GM12878 (cell line): ENCODE measurements around the gene PLD3. TPM values are rescaled to one million over a fixed set of nuclear protein-coding genes. Genes with fewer than 3 reads are reported as not detected.

ENCODE experiments used
- ATAC-seq: fragments of 200-7000 bp; cut with Tn5 transposase; 3 replicates; pipeline ENCODE4 v1.9.1; 2020; ENCODE audit warnings: mild to moderate bottlenecking, moderate library complexity
- BruUV-seq: library from RNA; stranded (reverse); fragments of 400-500 nt; replicated peaks from 2 replicates; lab custom pipeline; 2021; lab: Mats Ljungman, UMichigan
- CTCF ChIA-PET: fragments of 300-600 bp; sonication (Branson Sonifier 250); formaldehyde crosslinking; extraction: SDS; loops from one replicate; lab custom pipeline; 2021; ENCODE audit warnings: inconsistent platforms; lab: Yijun Ruan, JAX
- POLR2A ChIA-PET: fragments of 350-600 bp; formaldehyde crosslinking; extraction: SDS; loops from one replicate; lab custom pipeline; 2021; ENCODE audit warnings: inconsistent platforms; lab: Charles Lee
- RAD21 ChIA-PET: fragments of 300-600 bp; sonication (Branson Sonifier 250); formaldehyde crosslinking; loops from one replicate; lab custom pipeline; 2023; ENCODE audit warnings: antibody characterized with exemption; ENCODE audit not compliant: unreplicated experiment; lab: Charles Lee
- SMC1A ChIA-PET: fragments of 300-600 bp; sonication (Branson Sonifier 250); formaldehyde crosslinking; loops from one replicate; lab custom pipeline; 2023; ENCODE audit not compliant: unreplicated experiment, uncharacterized antibody; lab: Charles Lee
- DNase-seq: peaks from one replicate; pipeline ENCODE4 v3.0.0-alpha.2; 2011; ENCODE audit warnings: low read depth, low spot score
- FAIRE-seq: peaks from 3 replicates; lab custom pipeline; 2011; peaks lifted over from hg19 to GRCh38; lab: Jason Lieb, UNC
- H2AFZ ChIP-seq: 2 replicates; pipeline ENCODE4 v1.6.0; 2011; ENCODE audit warnings: low read depth, low read length, control low read depth; ENCODE audit not compliant: control insufficient read depth
- H3K27ac ChIP-seq: 2 replicates; pipeline ENCODE4 v1.5.1; 2011; ENCODE audit warnings: control low read depth; ENCODE audit not compliant: control insufficient read depth, insufficient read depth
- H3K27me3 ChIP-seq, 2 experiments: replicated peaks in 1 of 2; 2 replicates each; pipeline versions ENCODE4 v1.6.0 to v1.6.1; 2011; ENCODE audit warnings: low read length in 1 of 2; ENCODE audit not compliant: control insufficient read depth in 2 of 2, insufficient read depth in 2 of 2
- H3K36me3 ChIP-seq, 2 experiments: 2 replicates each; pipeline ENCODE4 v1.5.1; 2011; ENCODE audit warnings: low read length in 1 of 2; ENCODE audit not compliant: control insufficient read depth in 2 of 2, insufficient read depth in 2 of 2
- H3K4me1 ChIP-seq: 2 replicates; pipeline ENCODE4 v1.6.1; 2011; ENCODE audit warnings: mild to moderate bottlenecking, low read length, moderate library complexity, mixed read lengths; ENCODE audit not compliant: control insufficient read depth, insufficient read depth
- H3K4me2 ChIP-seq: 2 replicates; pipeline ENCODE4 v1.6.0; 2011; ENCODE audit warnings: control low read depth; ENCODE audit not compliant: control insufficient read depth, insufficient read depth
- H3K4me3 ChIP-seq: fragments of 200-600 bp; sonication (generic); 2 replicates; pipeline ENCODE4 v1.5.1; 2016
- H3K79me2 ChIP-seq: 2 replicates; pipeline ENCODE4 v1.6.0; 2011; ENCODE audit warnings: low read length; ENCODE audit not compliant: control insufficient read depth, insufficient read depth
- H3K9ac ChIP-seq: 2 replicates; pipeline ENCODE4 v1.8.0; 2011; ENCODE audit warnings: low read length, control low read depth, mixed read lengths; ENCODE audit not compliant: control insufficient read depth, insufficient read depth
- H3K9me3 ChIP-seq: replicated peaks from 3 replicates; pipeline ENCODE4 v1.5.1; 2011; ENCODE audit warnings: mild to moderate bottlenecking, low read length; ENCODE audit not compliant: control insufficient read depth, insufficient read depth
- H4K20me1 ChIP-seq: 2 replicates; pipeline ENCODE4 v1.6.0; 2011; ENCODE audit not compliant: control insufficient read depth, insufficient read depth
- ATF7 ChIP-seq: fragments of 450-650 bp; IDR thresholded peaks from 2 replicates; pipeline ENCODE4 v1.6.1; 2016; ENCODE audit warnings: low read depth, mild to moderate bottlenecking
- BCLAF1 ChIP-seq: fragments of 450-650 bp; IDR thresholded peaks from 2 replicates; pipeline ENCODE4 v1.6.1; 2017; ENCODE audit warnings: antibody characterized with exemption, mild to moderate bottlenecking, moderate library complexity
- EED ChIP-seq: sonication (generic); IDR thresholded peaks from 2 replicates; pipeline ENCODE4 v1.6.1; 2016; ENCODE audit warnings: antibody characterized with exemption, low read depth
- IKZF1 ChIP-seq: fragments of 450-650 bp; conservative IDR thresholded peaks from 2 replicates; pipeline ENCODE4 v1.6.1; 2017; ENCODE audit warnings: antibody characterized with exemption, mild to moderate bottlenecking
- KDM1A ChIP-seq: fragments of 200-600 bp; sonication (generic); IDR thresholded peaks from 2 replicates; pipeline ENCODE4 v1.6.1; 2016; ENCODE audit warnings: borderline replicate concordance
- NR2F1 ChIP-seq: fragments of 450-650 bp; conservative IDR thresholded peaks from 2 replicates; pipeline ENCODE4 v1.6.1; 2017; ENCODE audit warnings: mild to moderate bottlenecking
- POLR2A ChIP-seq: IDR thresholded peaks from 2 replicates; pipeline ENCODE4 v1.6.1; 2011; ENCODE audit warnings: low read depth, mild to moderate bottlenecking, low read length
- POU2F2 ChIP-seq: IDR thresholded peaks from 3 replicates; pipeline ENCODE4 v1.6.1; 2011; ENCODE audit warnings: low read depth, mild to moderate bottlenecking, low read length, borderline replicate concordance
- USF1 ChIP-seq: IDR thresholded peaks from 2 replicates; pipeline ENCODE4 v1.6.1; 2011; ENCODE audit warnings: borderline replicate concordance, low read depth, mild to moderate bottlenecking, moderate library complexity, mixed read lengths, low read length; ENCODE audit not compliant: insufficient read depth; ENCODE audit errors: extremely low read length
- WGBS: methylation state at CpG from one replicate; pipeline ENCODE4 v1.1.6; 2016; ENCODE audit warnings: low lambda C conversion rate; ENCODE audit not compliant: insufficient replicate concordance, insufficient coverage; ENCODE audit errors: missing lambda C conversion rate; 5-methylcytosine and 5-hydroxymethylcytosine counted together
- in situ Hi-C: fragments of 300-500 bp; cut with MboI; formaldehyde crosslinking; loops from 9 replicates; pipeline ENCODE4 v1.14.3; 2018; ENCODE audit warnings: mixed read lengths
- intact Hi-C: fragments of 100-400 bp; cut with micrococcal nuclease; formaldehyde crosslinking; loops from one replicate; pipeline ENCODE4 v1.14.2; 2022; ENCODE audit not compliant: unreplicated experiment
- polyA plus RNA-seq, 11 experiments: library from polyadenylated mRNA; depleted of rRNA in 4 of 11; unstranded in 6 of 11; stranded (reverse) in 5 of 11; fragments of >200 nt; fragmentation: Nextera tagmentation in 4 of 11; fragmentation: Illumina TruSeq in 1 of 11; extraction: Ambion mirVana in 4 of 11; extraction: Trizol in 1 of 11; gene quantifications; 1 replicate in 1 of 11; 2 replicates in 10 of 11; pipeline versions ENCODE4 v1.2.1 to v1.2.3, GENCODE V29; 2011 to 2016; ENCODE audit warnings: inconsistent platforms in 2 of 11, missing spikeins in 2 of 11, low read depth in 1 of 11
- total RNA-seq, 4 experiments: library from RNA; depleted of rRNA in 3 of 4; stranded (reverse); fragments of >200 nt in 3 of 4; fragmentation: Illumina TruSeq in 1 of 4; extraction: Trizol in 1 of 4; gene quantifications; 2 replicates each; pipeline versions ENCODE4 v1.2.1 to v1.2.3, GENCODE V29; 2013 to 2021
- TF ChIP-seq, protein P1 (sequence below): fragments of 450-650 bp; IDR thresholded peaks from 2 replicates; pipeline ENCODE4 v1.6.1; 2017; ENCODE audit warnings: mild to moderate bottlenecking, moderate library complexity

PLD3 gene
- total and polyA plus RNA-seq, 10 of the 15 experiments (the other 5 are each of a cell fraction or from before 2014, with no cell fraction given), result 1.3 to 134 (median 72.7) TPM

DNA sequence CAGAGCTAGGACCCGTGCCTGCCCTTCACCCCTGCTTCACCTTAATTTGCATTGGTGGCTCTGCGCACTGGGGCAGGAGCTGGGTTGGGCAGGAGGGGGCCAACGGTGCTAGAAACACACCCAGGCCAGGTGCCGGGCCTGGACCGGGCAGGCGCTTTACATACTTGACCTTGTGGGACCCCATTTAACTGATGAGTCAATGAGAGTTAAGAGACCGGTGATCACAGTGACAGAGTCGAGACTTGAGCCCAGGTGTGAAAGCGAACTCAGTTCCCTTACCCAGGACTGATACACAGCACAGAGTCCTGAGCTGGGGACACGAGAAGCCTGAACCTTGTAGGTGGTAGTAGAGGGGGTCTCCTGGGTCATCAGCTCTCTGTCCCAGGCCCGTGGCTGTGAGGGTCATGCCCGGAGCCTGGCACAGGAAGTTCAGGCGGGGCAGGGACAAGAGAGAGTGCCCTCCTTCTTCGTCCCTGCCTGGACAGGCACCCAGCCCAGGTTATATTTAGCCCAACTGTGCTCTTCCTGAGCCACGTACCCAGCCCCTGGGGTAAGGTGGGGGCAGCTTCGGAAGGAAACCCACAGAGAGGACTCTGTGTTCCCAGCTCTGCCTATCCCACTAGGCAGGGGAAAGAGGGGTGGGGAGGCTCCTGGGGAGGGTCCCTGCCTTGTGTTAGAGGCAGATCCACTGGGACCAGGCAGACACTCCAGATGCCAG lies 62.8 kb downstream of the PLD3 start:
- H3K4me3 ChIP-seq, result no peak overlapping the region
- FAIRE-seq (peak; percentile 23), DNase-seq (no peak)
- RAD21 ChIA-PET, result interaction anchor here (1.6 to 3.2 kb wide), 2 partner anchors 10 to 107 kb away, joined by 4 to 12 read pairs; no protein-coding TSS in a partner anchor
- BruUV-seq, result no TSS peak
- peak overlapping the region; percentile 78 for H3K27ac ChIP-seq
- no peaks in the 10 kb centered on the region for H4K20me1 ChIP-seq
- intact Hi-C loops (no loop called here), in situ Hi-C loops (no loop called here)
- peak overlapping the region; percentile 82 for H3K4me2 ChIP-seq
- peak overlapping the region; percentile 94 for H2AFZ ChIP-seq
- H3K9me3 ChIP-seq, result no peaks in the 10 kb centered on the region
- H3K27me3 ChIP-seq, result no peaks in the 10 kb centered on the region
- WGBS, result 4% methylated on average over 16 of the region's 16 CpGs
- CTCF ChIA-PET, result interaction anchor here (1.0 to 4.5 kb wide), 4 partner anchors 9 to 106 kb away, joined by 3 to 43 read pairs (median 4); no protein-coding TSS in a partner anchor
- H3K36me3 ChIP-seq, result no peaks in the 10 kb centered on the region
- H3K4me1 ChIP-seq, result peaks cover 42% of the 10 kb centered on the region
- peak; percentile 43 for TF ChIP-seq EED
- peak; percentile 59 for TF ChIP-seq NR2F1
- 0 out of 2 replicates have a peak, but pooled peaks have one; percentile 27 for TF ChIP-seq IKZF1
- TF ChIP-seq BCLAF1, result no peak
- TF ChIP-seq POU2F2, result 0 out of 3 replicates have a peak, but pooled peaks have one; percentile 30
- no peak for TF ChIP-seq USF1
- TF ChIP-seq, protein P1, sequence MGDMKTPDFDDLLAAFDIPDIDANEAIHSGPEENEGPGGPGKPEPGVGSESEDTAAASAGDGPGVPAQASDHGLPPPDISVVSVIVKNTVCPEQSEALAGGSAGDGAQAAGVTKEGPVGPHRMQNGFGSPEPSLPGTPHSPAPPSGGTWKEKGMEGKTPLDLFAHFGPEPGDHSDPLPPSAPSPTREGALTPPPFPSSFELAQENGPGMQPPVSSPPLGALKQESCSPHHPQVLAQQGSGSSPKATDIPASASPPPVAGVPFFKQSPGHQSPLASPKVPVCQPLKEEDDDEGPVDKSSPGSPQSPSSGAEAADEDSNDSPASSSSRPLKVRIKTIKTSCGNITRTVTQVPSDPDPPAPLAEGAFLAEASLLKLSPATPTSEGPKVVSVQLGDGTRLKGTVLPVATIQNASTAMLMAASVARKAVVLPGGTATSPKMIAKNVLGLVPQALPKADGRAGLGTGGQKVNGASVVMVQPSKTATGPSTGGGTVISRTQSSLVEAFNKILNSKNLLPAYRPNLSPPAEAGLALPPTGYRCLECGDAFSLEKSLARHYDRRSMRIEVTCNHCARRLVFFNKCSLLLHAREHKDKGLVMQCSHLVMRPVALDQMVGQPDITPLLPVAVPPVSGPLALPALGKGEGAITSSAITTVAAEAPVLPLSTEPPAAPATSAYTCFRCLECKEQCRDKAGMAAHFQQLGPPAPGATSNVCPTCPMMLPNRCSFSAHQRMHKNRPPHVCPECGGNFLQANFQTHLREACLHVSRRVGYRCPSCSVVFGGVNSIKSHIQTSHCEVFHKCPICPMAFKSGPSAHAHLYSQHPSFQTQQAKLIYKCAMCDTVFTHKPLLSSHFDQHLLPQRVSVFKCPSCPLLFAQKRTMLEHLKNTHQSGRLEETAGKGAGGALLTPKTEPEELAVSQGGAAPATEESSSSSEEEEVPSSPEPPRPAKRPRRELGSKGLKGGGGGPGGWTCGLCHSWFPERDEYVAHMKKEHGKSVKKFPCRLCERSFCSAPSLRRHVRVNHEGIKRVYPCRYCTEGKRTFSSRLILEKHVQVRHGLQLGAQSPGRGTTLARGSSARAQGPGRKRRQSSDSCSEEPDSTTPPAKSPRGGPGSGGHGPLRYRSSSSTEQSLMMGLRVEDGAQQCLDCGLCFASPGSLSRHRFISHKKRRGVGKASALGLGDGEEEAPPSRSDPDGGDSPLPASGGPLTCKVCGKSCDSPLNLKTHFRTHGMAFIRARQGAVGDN, result peak; percentile 50; the same call in 1 of the 2 replicates
- no peak for TF ChIP-seq KDM1A
- TF ChIP-seq POLR2A, result peak; percentile 49; the same call in 1 of the 2 replicates
- TF ChIP-seq ATF7, result no peak
- TF ChIP-seq, all 136 proteins: peak for 6
- Histone ChIP-seq H3K79me2 (no peaks in the 10 kb centered on the region), H3K9ac (peak overlapping the region; percentile 68)
- ChIA-PET SMC1A (interaction anchor here (1.1 to 2.0 kb wide), 4 partner anchors 9 to 106 kb away, joined by 3 to 9 read pairs (median 3); no protein-coding TSS in a partner anchor), POLR2A (interaction anchor here (0.7 to 2.6 kb wide), 6 partner anchors 9 to 153 kb away, joined by 3 to 8 read pairs (median 6); partner anchors contain the start of gene SERTAD1)
- peak; percentile 68 for ATAC-seq
